ENCODE measurements around the gene ALG11. TPM values are rescaled to one million over a fixed set of nuclear protein-coding genes. Genes with fewer than 3 reads are reported as not detected.

The ALG11 gene
- total RNA-seq, 1 experiment from 2014 or later: 7.3 TPM

- H3K4me1 ChIP-seq (ENCODE audit: insufficient read depth, low read length): no peaks in the 10 kb centered on the region
- no TSS peak for BruUV-seq (replicated peaks)
- H3K36me3 ChIP-seq (ENCODE audit: low read depth, low read length): peaks cover 21% of the 10 kb centered on the region; the same call in 1 of the 2 replicates
- ATAC-seq: no peak
- no peak within 1 kb of the TSS for H3K4me2 ChIP-seq (ENCODE audit: low read length)
- no peaks in the 10 kb centered on the region for H3K79me2 ChIP-seq (ENCODE audit: low read length)
- H3K9ac ChIP-seq (ENCODE audit: low read length): no peak within 1 kb of the TSS
- H3K9me2 ChIP-seq (replicated peaks; ENCODE audit: low read length): no peaks in the 10 kb centered on the region
- ChIA-PET POLR2A (ENCODE audit: unreplicated experiment) (no interaction called here), CTCF (no interaction called here)
- H2AFZ ChIP-seq (ENCODE audit: low read length): no peak within 1 kb of the TSS
- TF ChIP-seq, protein P1, sequence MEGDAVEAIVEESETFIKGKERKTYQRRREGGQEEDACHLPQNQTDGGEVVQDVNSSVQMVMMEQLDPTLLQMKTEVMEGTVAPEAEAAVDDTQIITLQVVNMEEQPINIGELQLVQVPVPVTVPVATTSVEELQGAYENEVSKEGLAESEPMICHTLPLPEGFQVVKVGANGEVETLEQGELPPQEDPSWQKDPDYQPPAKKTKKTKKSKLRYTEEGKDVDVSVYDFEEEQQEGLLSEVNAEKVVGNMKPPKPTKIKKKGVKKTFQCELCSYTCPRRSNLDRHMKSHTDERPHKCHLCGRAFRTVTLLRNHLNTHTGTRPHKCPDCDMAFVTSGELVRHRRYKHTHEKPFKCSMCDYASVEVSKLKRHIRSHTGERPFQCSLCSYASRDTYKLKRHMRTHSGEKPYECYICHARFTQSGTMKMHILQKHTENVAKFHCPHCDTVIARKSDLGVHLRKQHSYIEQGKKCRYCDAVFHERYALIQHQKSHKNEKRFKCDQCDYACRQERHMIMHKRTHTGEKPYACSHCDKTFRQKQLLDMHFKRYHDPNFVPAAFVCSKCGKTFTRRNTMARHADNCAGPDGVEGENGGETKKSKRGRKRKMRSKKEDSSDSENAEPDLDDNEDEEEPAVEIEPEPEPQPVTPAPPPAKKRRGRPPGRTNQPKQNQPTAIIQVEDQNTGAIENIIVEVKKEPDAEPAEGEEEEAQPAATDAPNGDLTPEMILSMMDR (conservative IDR thresholded peaks at IDR 0.05; ENCODE audit: low read depth, low read length): no peak
- TF ChIP-seq EZH2 (IDR thresholded peaks at IDR 0.05; ENCODE audit: low read length, unreplicated experiment) (no peak), EZH2phosphoT487 (IDR thresholded peaks at IDR 0.05; ENCODE audit: borderline replicate concordance, low read length) (no peak)
- no peak for DNase-seq
- intact Hi-C loops (cut with micrococcal nuclease): no loop called here
- H4K20me1 ChIP-seq (ENCODE audit: low read length): no peaks in the 10 kb centered on the region
- no peaks in the 10 kb centered on the region for H3F3A ChIP-seq (ENCODE audit: low read length, unreplicated experiment)
- H3K4me3 ChIP-seq (ENCODE audit: low read length): no peak within 1 kb of the TSS
- H3K27ac ChIP-seq (ENCODE audit: low read length): no peak within 1 kb of the TSS
- no peaks in the 10 kb centered on the region for H3K27me3 ChIP-seq (ENCODE audit: low read length)
- H3K9me3 ChIP-seq (ENCODE audit: low read length): no peaks in the 10 kb centered on the region
Measured at GRCh38 chr13:52024481-52024880, 12.3 kb downstream of the ALG11 start, which contains the start of gene UTP14C. Gene UTP14C, plus strand, starts transcription at chr13:52024691. Its CDS starts 4,114 bp downstream, at chr13:52028805.

GRCh38 chr13:52025475-52026245 is 13.5 kb downstream of the ALG11 start:
- Histone ChIP-seq H3K36me3 (ENCODE audit: low read depth, low read length) (peaks cover 15% of the 10 kb centered on the region; the same call in 1 of the 2 replicates), H2AFZ (ENCODE audit: low read length) (no peak overlapping the region), H3K9ac (ENCODE audit: low read length) (no peak overlapping the region), H3K79me2 (ENCODE audit: low read length) (no peaks in the 10 kb centered on the region), H3K27me3 (ENCODE audit: low read length) (no peaks in the 10 kb centered on the region), H3K4me3 (ENCODE audit: low read length) (no peak overlapping the region), H4K20me1 (ENCODE audit: low read length) (no peaks in the 10 kb centered on the region), H3K4me1 (ENCODE audit: insufficient read depth, low read length) (no peaks in the 10 kb centered on the region), H3K4me2 (ENCODE audit: low read length) (no peak overlapping the region), H3K9me3 (ENCODE audit: low read length) (no peaks in the 10 kb centered on the region), H3K27ac (ENCODE audit: low read length) (no peak overlapping the region), H3K9me2 (replicated peaks; ENCODE audit: low read length) (no peaks in the 10 kb centered on the region), H3F3A (ENCODE audit: low read length, unreplicated experiment) (no peaks in the 10 kb centered on the region)
- intact Hi-C loops (cut with micrococcal nuclease): no loop called here
- ChIA-PET POLR2A (ENCODE audit: unreplicated experiment) (no interaction called here), CTCF (no interaction called here)
- ATAC-seq (no peak), DNase-seq (no peak)
- TF ChIP-seq EZH2 (IDR thresholded peaks at IDR 0.05; ENCODE audit: low read length, unreplicated experiment) (no peak), EZH2phosphoT487 (IDR thresholded peaks at IDR 0.05; ENCODE audit: borderline replicate concordance, low read length) (no peak)
- TF ChIP-seq, protein P1 (conservative IDR thresholded peaks at IDR 0.05; ENCODE audit: low read depth, low read length): no peak
- BruUV-seq (replicated peaks): no TSS peak

DNA sequence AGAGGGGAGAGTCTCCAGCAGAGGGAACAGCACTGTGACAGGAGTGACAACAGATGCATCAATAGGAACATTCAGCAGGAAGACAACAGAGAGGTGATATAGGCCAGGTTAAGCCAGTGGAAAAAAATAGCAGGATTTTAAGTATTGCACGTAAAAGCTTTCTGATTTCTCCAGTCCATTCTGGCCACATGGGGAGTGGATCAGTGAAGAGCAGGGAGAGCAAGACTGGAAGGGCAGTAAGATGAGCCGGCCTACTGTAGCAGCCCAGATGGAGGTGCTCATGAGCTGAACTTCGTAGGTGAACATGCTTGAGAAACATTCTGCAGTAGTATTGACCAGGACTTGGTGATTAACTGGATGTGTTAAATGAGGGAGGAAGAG is 14.0 kb downstream of the ALG11 start:
- Histone ChIP-seq H2AFZ (ENCODE audit: low read length) (no peak overlapping the region), H3K79me2 (ENCODE audit: low read length) (no peaks in the 10 kb centered on the region), H3K4me3 (ENCODE audit: low read length) (no peak overlapping the region), H3F3A (ENCODE audit: low read length, unreplicated experiment) (no peaks in the 10 kb centered on the region), H3K36me3 (ENCODE audit: low read depth, low read length) (peaks cover 15% of the 10 kb centered on the region; the same call in 1 of the 2 replicates), H4K20me1 (ENCODE audit: low read length) (no peaks in the 10 kb centered on the region), H3K4me2 (ENCODE audit: low read length) (no peak overlapping the region), H3K27ac (ENCODE audit: low read length) (no peak overlapping the region), H3K9ac (ENCODE audit: low read length) (no peak overlapping the region), H3K9me3 (ENCODE audit: low read length) (no peaks in the 10 kb centered on the region), H3K27me3 (ENCODE audit: low read length) (no peaks in the 10 kb centered on the region), H3K9me2 (replicated peaks; ENCODE audit: low read length) (no peaks in the 10 kb centered on the region), H3K4me1 (ENCODE audit: insufficient read depth, low read length) (no peaks in the 10 kb centered on the region)
- ChIA-PET POLR2A (ENCODE audit: unreplicated experiment) (no interaction called here), CTCF (no interaction called here)
- intact Hi-C loops (cut with micrococcal nuclease): no loop called here
- no peak for DNase-seq
- no peak for ATAC-seq
- TF ChIP-seq EZH2phosphoT487 (IDR thresholded peaks at IDR 0.05; ENCODE audit: borderline replicate concordance, low read length) (no peak), EZH2 (IDR thresholded peaks at IDR 0.05; ENCODE audit: low read length, unreplicated experiment) (no peak)
- TF ChIP-seq, protein P1 (conservative IDR thresholded peaks at IDR 0.05; ENCODE audit: low read depth, low read length): 0 out of 2 replicates have a peak, but pooled peaks have one; percentile 15
- BruUV-seq (replicated peaks): no TSS peak

All from PC-3 (cell line).